ENCODE data around the gene PRPF8. TPM values are rescaled to one million over a fixed set of nuclear protein-coding genes. Genes with fewer than 3 reads are reported as not detected.

The PRPF8 gene
- total RNA-seq (2013; cell fraction: nucleolus; rRNA removed), result 308 and 355 TPM in 2 replicates
- total RNA-seq (2014; rRNA removed), result 119 and 157 TPM in 2 replicates
- total RNA-seq (2014; rRNA removed; fragmentation: Illumina TruSeq; extraction: Trizol), result 75.0 and 77.2 TPM in 2 replicates
- 313 and 337 TPM in 2 replicates for total RNA-seq (2021)
- 951 TPM for polyA plus RNA-seq (2011; ENCODE audit: low read depth)
- polyA plus RNA-seq (2011; rRNA removed), result 45.4 and 156 TPM in 2 replicates
- polyA plus RNA-seq (2011; cell fraction: cytosol; rRNA removed), result 122 and 145 TPM in 2 replicates
- 325 and 335 TPM in 2 replicates for polyA plus RNA-seq (2011; cell fraction: nucleus; rRNA removed)
- 137 and 153 TPM in 2 replicates for polyA plus RNA-seq (2012)
- 193 and 227 TPM in 2 replicates for polyA plus RNA-seq (2014; fragmentation: Illumina TruSeq; extraction: Trizol)
- 100 to 1,000 TPM; 133 to 167 TPM for polyA plus RNA-seq (2014; fragmentation: Nextera tagmentation; extraction: Ambion mirVana)
- polyA plus RNA-seq (2014; rRNA removed), result 123 and 163 TPM in 2 replicates
- polyA plus RNA-seq (2016; fragmentation: Nextera tagmentation; extraction: Ambion mirVana), result 100 to 1,000 TPM; 224 to 238 TPM
- 229 and 378 TPM in 2 replicates for polyA minus RNA-seq (2011; rRNA and poly(A)+ RNA removed)
- 198 and 260 TPM in 2 replicates for polyA minus RNA-seq (2011; cell fraction: cytosol; rRNA and poly(A)+ RNA removed)
- polyA minus RNA-seq (2011; cell fraction: nucleus; rRNA and poly(A)+ RNA removed), result 124 and 187 TPM in 2 replicates
- Bru-seq, nascent RNA, result percentile 90 among the genes with signal in this experiment
- percentile 99 among the genes with signal in this experiment for BruChase-seq, experiment 1, labeled RNA remaining after a 6-hour chase
- BruChase-seq, experiment 2, labeled RNA remaining after a 2-hour chase, result percentile 98 among the genes with signal in this experiment
- long read RNA-seq, experiment 1, partial matches to known transcripts, result 13 of 14 reads
- long read RNA-seq, experiment 1, other reads (novel, unspliced or antisense), result 0 of 14 reads
- long read RNA-seq, experiment 2, partial matches to known transcripts, result 127 of 141 reads
- long read RNA-seq, experiment 2, other reads (novel, unspliced or antisense), result 9 of 141 reads

DNA sequence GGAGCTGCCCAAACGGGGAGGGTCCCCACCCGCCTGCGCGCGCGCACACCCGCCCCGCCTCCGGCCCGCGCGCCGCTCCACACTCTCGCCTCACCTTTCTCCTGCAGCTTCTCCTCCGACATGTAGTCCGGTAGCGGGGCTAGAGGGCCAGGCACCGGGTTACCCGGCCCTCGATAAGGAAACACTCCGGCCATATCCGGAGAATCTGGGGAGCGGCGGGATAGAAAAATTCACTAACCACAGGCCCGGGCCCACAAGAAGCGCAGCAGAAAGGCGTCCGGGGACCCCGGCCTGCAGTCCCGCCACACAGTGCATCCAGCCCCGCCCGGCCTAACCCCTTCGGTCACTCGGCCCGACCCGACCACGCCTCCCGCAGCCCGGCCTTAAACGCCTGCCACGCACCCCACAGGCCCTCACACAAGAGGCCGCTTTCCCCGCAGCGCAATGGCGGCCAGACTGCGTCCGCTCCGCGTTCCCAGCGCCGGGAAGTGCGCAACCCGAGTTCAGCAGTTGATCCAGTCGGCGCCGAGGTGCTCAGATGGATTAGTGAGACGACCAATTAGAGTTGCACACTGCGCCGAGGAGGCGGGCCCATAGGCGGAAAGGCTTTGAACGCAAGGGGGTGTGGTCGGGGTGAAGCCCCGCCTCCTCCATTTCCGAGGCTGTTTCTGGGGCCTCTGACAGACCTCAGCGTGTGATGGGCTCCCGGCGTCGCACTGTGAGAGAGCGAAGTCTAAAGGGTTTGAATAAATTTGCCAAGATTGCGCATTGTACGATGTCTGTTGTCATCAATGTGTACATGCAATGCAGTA, at the start of gene PRPF8:
TSS of gene PRPF8 (minus strand) at position 490 of the 812 bp plus-strand sequence. CDS start at position 194, 296 bp downstream.
- peak within 1 kb of the TSS; percentile 99 for H2AFZ ChIP-seq (ENCODE audit: control insufficient read depth, low read depth, low read length)
- peaks cover 30% of the 10 kb centered on the region for H3K79me2 ChIP-seq (ENCODE audit: control insufficient read depth, insufficient read depth, low read length)
- H3K9ac ChIP-seq (ENCODE audit: control insufficient read depth, insufficient read depth, low read length), result peak within 1 kb of the TSS; percentile 83
- FAIRE-seq (peak; percentile 94), ATAC-seq (peak; percentile 99), DNase-seq (ENCODE audit: low read depth, low spot score) (peak; percentile 95)
- peak within 1 kb of the TSS; percentile 86 for H3K27ac ChIP-seq (ENCODE audit: control insufficient read depth, insufficient read depth)
- no peaks in the 10 kb centered on the region for H3K27me3 ChIP-seq (replicated peaks in 1 of 2; ENCODE audit: control insufficient read depth in 2 of 2, insufficient read depth in 2 of 2, low read length in 1 of 2)
- peak within 1 kb of the TSS; percentile 82 for H3K4me2 ChIP-seq (ENCODE audit: control insufficient read depth, insufficient read depth)
- ChIA-PET POLR2A (interaction anchor here (0.6 to 1.7 kb wide), 7 partner anchors 18 to 708 kb away, joined by 3 to 11 read pairs (median 3); partner anchors contain the start of gene RILP), RAD21 (ENCODE audit: unreplicated experiment) (interaction anchor here (0.8 to 1.9 kb wide), 4 partner anchors 29 to 37 kb away, joined by 3 to 8 read pairs (median 4); partner anchors contain the start of gene RILP), CTCF (interaction anchor here (1.0 to 2.1 kb wide), 3 partner anchors 19 to 32 kb away, joined by 3 to 9 read pairs (median 6); no protein-coding TSS in a partner anchor), SMC1A (ENCODE audit: uncharacterized antibody, unreplicated experiment) (interaction anchor here (0.8 to 1.6 kb wide), 2 partner anchors 33 to 35 kb away, joined by 4 read pairs; no protein-coding TSS in a partner anchor)
- H3K36me3 ChIP-seq (ENCODE audit: control insufficient read depth in 2 of 2, insufficient read depth in 2 of 2, low read length in 1 of 2), result peaks cover 13 to 26% of the 10 kb centered on the region in 2 experiments
- WGBS (ENCODE audit: insufficient coverage, insufficient replicate concordance, low lambda C conversion rate, missing lambda C conversion rate), result 1% methylated on average over 72 of the region's 72 CpGs
- no peaks in the 10 kb centered on the region for H3K4me1 ChIP-seq (ENCODE audit: control insufficient read depth, insufficient read depth, low read length)
- no peaks in the 10 kb centered on the region for H4K20me1 ChIP-seq (ENCODE audit: control insufficient read depth, insufficient read depth)
- no peaks in the 10 kb centered on the region for H3K9me3 ChIP-seq (replicated peaks; ENCODE audit: control insufficient read depth, insufficient read depth, low read length)
- intact Hi-C loops (cut with micrococcal nuclease; ENCODE audit: unreplicated experiment) (no loop called here), in situ Hi-C loops (cut with MboI) (no loop called here)
- no TSS peak for BruUV-seq (replicated peaks)
- H3K4me3 ChIP-seq, result peak within 1 kb of the TSS; percentile 96
- TF ChIP-seq, protein P1, sequence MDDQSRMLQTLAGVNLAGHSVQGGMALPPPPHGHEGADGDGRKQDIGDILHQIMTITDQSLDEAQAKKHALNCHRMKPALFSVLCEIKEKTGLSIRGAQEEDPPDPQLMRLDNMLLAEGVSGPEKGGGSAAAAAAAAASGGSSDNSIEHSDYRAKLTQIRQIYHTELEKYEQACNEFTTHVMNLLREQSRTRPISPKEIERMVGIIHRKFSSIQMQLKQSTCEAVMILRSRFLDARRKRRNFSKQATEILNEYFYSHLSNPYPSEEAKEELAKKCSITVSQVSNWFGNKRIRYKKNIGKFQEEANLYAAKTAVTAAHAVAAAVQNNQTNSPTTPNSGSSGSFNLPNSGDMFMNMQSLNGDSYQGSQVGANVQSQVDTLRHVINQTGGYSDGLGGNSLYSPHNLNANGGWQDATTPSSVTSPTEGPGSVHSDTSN (IDR thresholded peaks at IDR 0.05; ENCODE audit: insufficient replicate concordance, low read depth, low read length), result peak; percentile 93
- TF ChIP-seq WRNIP1 (IDR thresholded peaks at IDR 0.05; ENCODE audit: borderline replicate concordance, low read depth, low read length), result no peak
- TF ChIP-seq, protein P2, sequence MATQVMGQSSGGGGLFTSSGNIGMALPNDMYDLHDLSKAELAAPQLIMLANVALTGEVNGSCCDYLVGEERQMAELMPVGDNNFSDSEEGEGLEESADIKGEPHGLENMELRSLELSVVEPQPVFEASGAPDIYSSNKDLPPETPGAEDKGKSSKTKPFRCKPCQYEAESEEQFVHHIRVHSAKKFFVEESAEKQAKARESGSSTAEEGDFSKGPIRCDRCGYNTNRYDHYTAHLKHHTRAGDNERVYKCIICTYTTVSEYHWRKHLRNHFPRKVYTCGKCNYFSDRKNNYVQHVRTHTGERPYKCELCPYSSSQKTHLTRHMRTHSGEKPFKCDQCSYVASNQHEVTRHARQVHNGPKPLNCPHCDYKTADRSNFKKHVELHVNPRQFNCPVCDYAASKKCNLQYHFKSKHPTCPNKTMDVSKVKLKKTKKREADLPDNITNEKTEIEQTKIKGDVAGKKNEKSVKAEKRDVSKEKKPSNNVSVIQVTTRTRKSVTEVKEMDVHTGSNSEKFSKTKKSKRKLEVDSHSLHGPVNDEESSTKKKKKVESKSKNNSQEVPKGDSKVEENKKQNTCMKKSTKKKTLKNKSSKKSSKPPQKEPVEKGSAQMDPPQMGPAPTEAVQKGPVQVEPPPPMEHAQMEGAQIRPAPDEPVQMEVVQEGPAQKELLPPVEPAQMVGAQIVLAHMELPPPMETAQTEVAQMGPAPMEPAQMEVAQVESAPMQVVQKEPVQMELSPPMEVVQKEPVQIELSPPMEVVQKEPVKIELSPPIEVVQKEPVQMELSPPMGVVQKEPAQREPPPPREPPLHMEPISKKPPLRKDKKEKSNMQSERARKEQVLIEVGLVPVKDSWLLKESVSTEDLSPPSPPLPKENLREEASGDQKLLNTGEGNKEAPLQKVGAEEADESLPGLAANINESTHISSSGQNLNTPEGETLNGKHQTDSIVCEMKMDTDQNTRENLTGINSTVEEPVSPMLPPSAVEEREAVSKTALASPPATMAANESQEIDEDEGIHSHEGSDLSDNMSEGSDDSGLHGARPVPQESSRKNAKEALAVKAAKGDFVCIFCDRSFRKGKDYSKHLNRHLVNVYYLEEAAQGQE (IDR thresholded peaks at IDR 0.05; ENCODE audit: low read depth, low read length), result no peak
- peak; percentile 90; the same call in 1 of the 2 replicates for TF ChIP-seq CHD2 (IDR thresholded peaks at IDR 0.05; ENCODE audit: borderline replicate concordance, low read depth, low read length)
- TF ChIP-seq NFYA (IDR thresholded peaks at IDR 0.05; ENCODE audit: borderline replicate concordance, low read depth, low read length), result 0 out of 2 replicates have a peak, but pooled peaks have one; percentile 28
- TF ChIP-seq, protein P3, sequence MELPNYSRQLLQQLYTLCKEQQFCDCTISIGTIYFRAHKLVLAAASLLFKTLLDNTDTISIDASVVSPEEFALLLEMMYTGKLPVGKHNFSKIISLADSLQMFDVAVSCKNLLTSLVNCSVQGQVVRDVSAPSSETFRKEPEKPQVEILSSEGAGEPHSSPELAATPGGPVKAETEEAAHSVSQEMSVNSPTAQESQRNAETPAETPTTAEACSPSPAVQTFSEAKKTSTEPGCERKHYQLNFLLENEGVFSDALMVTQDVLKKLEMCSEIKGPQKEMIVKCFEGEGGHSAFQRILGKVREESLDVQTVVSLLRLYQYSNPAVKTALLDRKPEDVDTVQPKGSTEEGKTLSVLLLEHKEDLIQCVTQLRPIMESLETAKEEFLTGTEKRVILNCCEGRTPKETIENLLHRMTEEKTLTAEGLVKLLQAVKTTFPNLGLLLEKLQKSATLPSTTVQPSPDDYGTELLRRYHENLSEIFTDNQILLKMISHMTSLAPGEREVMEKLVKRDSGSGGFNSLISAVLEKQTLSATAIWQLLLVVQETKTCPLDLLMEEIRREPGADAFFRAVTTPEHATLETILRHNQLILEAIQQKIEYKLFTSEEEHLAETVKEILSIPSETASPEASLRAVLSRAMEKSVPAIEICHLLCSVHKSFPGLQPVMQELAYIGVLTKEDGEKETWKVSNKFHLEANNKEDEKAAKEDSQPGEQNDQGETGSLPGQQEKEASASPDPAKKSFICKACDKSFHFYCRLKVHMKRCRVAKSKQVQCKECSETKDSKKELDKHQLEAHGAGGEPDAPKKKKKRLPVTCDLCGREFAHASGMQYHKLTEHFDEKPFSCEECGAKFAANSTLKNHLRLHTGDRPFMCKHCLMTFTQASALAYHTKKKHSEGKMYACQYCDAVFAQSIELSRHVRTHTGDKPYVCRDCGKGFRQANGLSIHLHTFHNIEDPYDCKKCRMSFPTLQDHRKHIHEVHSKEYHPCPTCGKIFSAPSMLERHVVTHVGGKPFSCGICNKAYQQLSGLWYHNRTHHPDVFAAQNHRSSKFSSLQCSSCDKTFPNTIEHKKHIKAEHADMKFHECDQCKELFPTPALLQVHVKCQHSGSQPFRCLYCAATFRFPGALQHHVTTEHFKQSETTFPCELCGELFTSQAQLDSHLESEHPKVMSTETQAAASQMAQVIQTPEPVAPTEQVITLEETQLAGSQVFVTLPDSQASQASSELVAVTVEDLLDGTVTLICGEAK (IDR thresholded peaks at IDR 0.05; ENCODE audit: borderline replicate concordance), result peak; percentile 91
- no peak for TF ChIP-seq TCF7 (IDR thresholded peaks at IDR 0.05; ENCODE audit: borderline replicate concordance)
- TF ChIP-seq ZSCAN29 (IDR thresholded peaks at IDR 0.05), result no peak
